GM12872 (cell line): ENCODE data around the gene ILK.
A peak's percentile ranks its signal among the peaks of the same experiment; 100 is the strongest.

ENCODE experiments used
- CTCF ChIP-seq: IDR thresholded peaks from 3 replicates; pipeline ENCODE4 v1.5.1; 2011; ENCODE audit warnings: low read depth, mild to moderate bottlenecking, low read length, moderate library complexity; ENCODE audit not compliant: insufficient read depth

ILK gene

GRCh38 chr11:6609502-6610015 lies 6.0 kb downstream of the ILK start:
- no peak for TF ChIP-seq CTCF

GRCh38 chr11:6610591-6610990 lies 7.0 kb downstream of the ILK start:
- no peak for TF ChIP-seq CTCF

- no peak for TF ChIP-seq CTCF
Observed at GRCh38 chr11:6611092-6611962, 7.8 kb downstream of the ILK start.

GRCh38 chr11:6611963-6612212 lies 8.3 kb downstream of the ILK start:
- no peak for TF ChIP-seq CTCF

GRCh38 chr11:6612213-6613041 lies 8.9 kb downstream of the ILK start, which contains the start of gene TAF10:
Gene TAF10 (minus strand): TSS chr11:6612216. CDS start chr11:6612189, 27 bp downstream.
- peak; percentile 72 for TF ChIP-seq CTCF

- no peak for TF ChIP-seq CTCF
Observed at GRCh38 chr11:6613496-6613895, 9.9 kb downstream of the ILK start.

GRCh38 chr11:6614446-6614845 lies 10.9 kb downstream of the ILK start:
- no peak for TF ChIP-seq CTCF
